Measurements from ENCODE around the gene DCTN4. TPM values are rescaled to one million over a fixed set of nuclear protein-coding genes. Genes with fewer than 3 reads are reported as not detected.

DCTN4 gene
- total and polyA plus RNA-seq, 7 donors: 17.5 to 56.0 (median 51.0) TPM

- H3K4me3 ChIP-seq: no peak overlapping the region
- H3K9me3 ChIP-seq: no peaks in the 10 kb centered on the region
- TF ChIP-seq POLR2A (IDR thresholded peaks at IDR 0.05): no peak
- TF ChIP-seq POLR2AphosphoS5 (IDR thresholded peaks at IDR 0.05): no peak
- no peak for TF ChIP-seq CTCF (IDR thresholded peaks at IDR 0.05)
- TF ChIP-seq EP300 (IDR thresholded peaks at IDR 0.05): no peak
- H3K27ac ChIP-seq: no peak overlapping the region
- H3K36me3 ChIP-seq: no peaks in the 10 kb centered on the region
- no peak for DNase-seq
- peaks cover 0 to 18% (median 15%) of the 10 kb centered on the region in 4 donors for H3K4me1 ChIP-seq
- intact Hi-C loops (cut with DNase I): no loop called here
- WGBS, 2 donors: 92 to 94% methylated on average over 9 of the region's 9 CpGs
- peaks cover 0 to 17% (median 6%) of the 10 kb centered on the region in 3 donors for H3K27me3 ChIP-seq
These were observed 82.2 kb downstream of the DCTN4 start for GRCh38 chr5:150676578-150676977.

GRCh38 chr5:150675069-150675468 is 83.7 kb downstream of the DCTN4 start:
- Histone ChIP-seq H3K36me3 (no peaks in the 10 kb centered on the region), H3K27me3 (peaks cover 0 to 30% (median 10%) of the 10 kb centered on the region in 3 donors), H3K27ac (no peak overlapping the region), H3K4me1 (peaks cover 0 to 21% (median 20%) of the 10 kb centered on the region in 4 donors), H3K9me3 (no peaks in the 10 kb centered on the region), H3K4me3 (no peak overlapping the region)
- TF ChIP-seq EP300 (IDR thresholded peaks at IDR 0.05) (no peak), POLR2A (IDR thresholded peaks at IDR 0.05) (no peak), CTCF (IDR thresholded peaks at IDR 0.05) (no peak), POLR2AphosphoS5 (IDR thresholded peaks at IDR 0.05) (no peak)
- 90 to 93% methylated on average over 6 of the region's 6 CpGs for WGBS, 2 donors
- intact Hi-C loops (cut with DNase I): no loop called here
- no peak for DNase-seq

- WGBS, 2 donors: 83 to 84% methylated on average over 4 of the region's 4 CpGs
- Histone ChIP-seq H3K36me3 (no peaks in the 10 kb centered on the region), H3K27me3 (peaks cover 0 to 35% (median 10%) of the 10 kb centered on the region in 3 donors), H3K4me3 (no peak overlapping the region), H3K4me1 (peaks cover 0 to 21% (median 20%) of the 10 kb centered on the region in 4 donors), H3K9me3 (no peaks in the 10 kb centered on the region), H3K27ac (peak overlapping the region; percentile 5 to 45 (median 18))
- TF ChIP-seq CTCF (IDR thresholded peaks at IDR 0.05) (no peak), POLR2AphosphoS5 (IDR thresholded peaks at IDR 0.05) (no peak), EP300 (IDR thresholded peaks at IDR 0.05) (no peak), POLR2A (IDR thresholded peaks at IDR 0.05) (no peak)
- intact Hi-C loops (cut with DNase I): no loop called here
- DNase-seq: peak; percentile 79
These were observed 84.4 kb downstream of the DCTN4 start for GRCh38 chr5:150674341-150674821.

GRCh38 chr5:150672884-150673275 is 85.9 kb downstream of the DCTN4 start:
- TF ChIP-seq CTCF (IDR thresholded peaks at IDR 0.05) (no peak), POLR2AphosphoS5 (IDR thresholded peaks at IDR 0.05) (no peak), EP300 (IDR thresholded peaks at IDR 0.05) (no peak), POLR2A (IDR thresholded peaks at IDR 0.05) (no peak)
- no peak overlapping the region for H3K27ac ChIP-seq
- peaks cover 0 to 35% (median 10%) of the 10 kb centered on the region in 3 donors for H3K27me3 ChIP-seq
- intact Hi-C loops (cut with DNase I): no loop called here
- H3K4me3 ChIP-seq: peak overlapping the region in 3 of 4 donors; percentile 34 to 58 (median 56)
- 70 to 72% methylated on average over 7 of the region's 7 CpGs for WGBS, 2 donors
- no peak for DNase-seq
- no peaks in the 10 kb centered on the region for H3K36me3 ChIP-seq
- peaks cover 0 to 21% (median 20%) of the 10 kb centered on the region in 4 donors for H3K4me1 ChIP-seq
- H3K9me3 ChIP-seq: no peaks in the 10 kb centered on the region
